IPS-18c (cell line): ENCODE measurements around the gene FOLR2.
"Not testable (repeated sequence)": the region's sequence is repeated elsewhere in the genome, so short reads cannot be mapped to it uniquely, and the experiment has no call there.

Source experiments
- H3K4me3 ChIP-seq: 2 replicates; pipeline ENCODE4 v1.7.0; 2013; ENCODE audit warnings: low read depth, mild to moderate bottlenecking, low read length, moderate library complexity; ENCODE audit not compliant: insufficient read depth
- H3K9me3 ChIP-seq: one replicate; pipeline ENCODE4 v1.6.1; 2013; ENCODE audit warnings: mild to moderate bottlenecking, low read length, moderate library complexity; ENCODE audit not compliant: control insufficient read depth, insufficient read depth

Gene FOLR2

GRCh38 chr11:72216638-72217037 lies at the start of gene FOLR2:
Gene FOLR2 (plus strand): TSS chr11:72216794. CDS start chr11:72218585, 1,791 bp downstream.
- H3K9me3 ChIP-seq = peaks cover 2% of the 10 kb centered on the region

GRCh38 chr11:72169046-72169555 lies 47.5 kb upstream of the FOLR2 start:
- not testable (repeated sequence) for H3K9me3 ChIP-seq, H3K4me3 ChIP-seq

More at GRCh38 chr11:72216638-72217037, at the start of gene FOLR2:
- H3K4me3 ChIP-seq = no peak within 1 kb of the TSS

- H3K9me3 ChIP-seq, H3K4me3 ChIP-seq: not testable (repeated sequence)
These were observed 46.8 kb upstream of the FOLR2 start for GRCh38 chr11:72169754-72170153.

- H3K4me3 ChIP-seq, H3K9me3 ChIP-seq: not testable (repeated sequence)
These were observed 44.6 kb upstream of the FOLR2 start for GRCh38 chr11:72172043-72172442.

- no peaks in the 10 kb centered on the region for H3K9me3 ChIP-seq
- H3K4me3 ChIP-seq = no peak overlapping the region
These were observed 43.3 kb upstream of the FOLR2 start for GRCh38 chr11:72173291-72173690.

GRCh38 chr11:72174302-72175070 lies 42.1 kb upstream of the FOLR2 start:
- Histone ChIP-seq H3K4me3 (no peak overlapping the region), H3K9me3 (no peaks in the 10 kb centered on the region)

GRCh38 chr11:72177656-72178055 lies 38.9 kb upstream of the FOLR2 start:
- Histone ChIP-seq H3K4me3 (no peak overlapping the region), H3K9me3 (no peaks in the 10 kb centered on the region)

GRCh38 chr11:72179049-72179803 lies 37.4 kb upstream of the FOLR2 start:
- Histone ChIP-seq H3K9me3 (no peaks in the 10 kb centered on the region), H3K4me3 (no peak overlapping the region)

GRCh38 chr11:72179804-72180396 lies 36.7 kb upstream of the FOLR2 start:
- H3K4me3 ChIP-seq = no peak overlapping the region

GRCh38 chr11:72180892-72181552 lies 35.6 kb upstream of the FOLR2 start:
- H3K4me3 ChIP-seq, H3K9me3 ChIP-seq: not testable (repeated sequence)

More at GRCh38 chr11:72179804-72180396, 36.7 kb upstream of the FOLR2 start:
- H3K9me3 ChIP-seq = no peaks in the 10 kb centered on the region

- not testable (repeated sequence) for H3K9me3 ChIP-seq, H3K4me3 ChIP-seq
These were observed 35.0 kb upstream of the FOLR2 start for GRCh38 chr11:72181553-72181958.

GRCh38 chr11:72188267-72188666 lies 28.3 kb upstream of the FOLR2 start:
- no peak overlapping the region for H3K4me3 ChIP-seq
- H3K9me3 ChIP-seq = no peaks in the 10 kb centered on the region

GRCh38 chr11:72189455-72190250 lies 26.9 kb upstream of the FOLR2 start:
- Histone ChIP-seq H3K9me3 (no peaks in the 10 kb centered on the region), H3K4me3 (no peak overlapping the region)

- Histone ChIP-seq H3K9me3 (no peaks in the 10 kb centered on the region), H3K4me3 (no peak overlapping the region)
These were observed 25.9 kb upstream of the FOLR2 start for GRCh38 chr11:72190631-72191071.

GRCh38 chr11:72191961-72192381 lies 24.6 kb upstream of the FOLR2 start, which contains the start of gene FOLR1:
Gene FOLR1 (plus strand): TSS chr11:72192140. CDS start chr11:72192174, 34 bp downstream.
- H3K9me3 ChIP-seq = no peaks in the 10 kb centered on the region
- no peak within 1 kb of the TSS for H3K4me3 ChIP-seq

- Histone ChIP-seq H3K9me3 (no peaks in the 10 kb centered on the region), H3K4me3 (no peak overlapping the region)
These were observed 20.9 kb upstream of the FOLR2 start for GRCh38 chr11:72195518-72196270.
